Effector memory CD4-positive, alpha-beta T cell (primary cell): ENCODE data around the gene TBX22.
"Not testable (repeated sequence)": the region's sequence is repeated elsewhere in the genome, so short reads cannot be mapped to it uniquely, and the experiment has no call there.

Experiments
- DNase-seq, 3 donors: peaks; one replicate each; pipeline ENCODE4 v3.0.0-alpha.2; 2020
- H3K27ac ChIP-seq: 2 replicates; pipeline ENCODE4 v1.7.0; 2013; ENCODE audit warnings: mild to moderate bottlenecking, low read length, moderate library complexity; ENCODE audit not compliant: insufficient read depth, poor library complexity, severe bottlenecking
- H3K27me3 ChIP-seq: replicated peaks from 2 replicates; pipeline ENCODE4 v1.7.0; 2013; ENCODE audit warnings: mild to moderate bottlenecking, low read length; ENCODE audit not compliant: insufficient read depth, control insufficient read depth, poor library complexity, severe bottlenecking
- H3K36me3 ChIP-seq: 2 replicates; pipeline ENCODE4 v1.7.0; 2013; ENCODE audit warnings: mild to moderate bottlenecking, low read length, moderate library complexity; ENCODE audit not compliant: control insufficient read depth, insufficient read depth
- H3K4me1 ChIP-seq: 2 replicates; pipeline ENCODE4 v1.7.0; 2013; ENCODE audit warnings: low read length, mild to moderate bottlenecking; ENCODE audit not compliant: control insufficient read depth, insufficient read depth, poor library complexity, severe bottlenecking
- H3K4me3 ChIP-seq: 2 replicates; pipeline ENCODE4 v1.7.0; 2013; ENCODE audit warnings: low read length, low read depth, mild to moderate bottlenecking; ENCODE audit not compliant: insufficient read depth, poor library complexity, severe bottlenecking
- H3K9me3 ChIP-seq: 2 replicates; pipeline ENCODE4 v1.7.0; 2013; ENCODE audit warnings: mild to moderate bottlenecking, low read length, moderate library complexity; ENCODE audit not compliant: control insufficient read depth

The TBX22 gene

GRCh38 chrX:80075625-80076024 is 61.1 kb downstream of the TBX22 start:
- not testable (repeated sequence) for H3K4me1 ChIP-seq, DNase-seq, H3K27ac ChIP-seq, H3K4me3 ChIP-seq, H3K36me3 ChIP-seq, H3K9me3 ChIP-seq, H3K27me3 ChIP-seq
